SU-DHL-6 (cell line): ENCODE results near the gene LRRC4C.

Experiments used
- H2AFZ ChIP-seq: fragments of 200-600 bp; sonication (generic); 2 replicates; pipeline ENCODE4 v1.6.1; 2014; ENCODE audit warnings: low read depth, mild to moderate bottlenecking, moderate library complexity, mixed read lengths, antibody characterized with exemption, low read length; ENCODE audit not compliant: severe bottlenecking
- H3F3A ChIP-seq: fragments of 200-600 bp; shearing (Covaris generic); 2 replicates; pipeline ENCODE4 v1.6.0; 2016; ENCODE audit warnings: antibody characterized with exemption, mild to moderate bottlenecking; ENCODE audit not compliant: insufficient read depth
- H3K27ac ChIP-seq: fragments of 200-600 bp; sonication (generic); 2 replicates; pipeline ENCODE4 v1.5.1; 2016; ENCODE audit warnings: low read depth, mild to moderate bottlenecking, low read length, moderate library complexity, mixed read lengths
- H3K27me3 ChIP-seq: fragments of 200-600 bp; sonication (generic), shearing (Covaris generic); 2 replicates; pipeline ENCODE4 v1.6.0; 2014; ENCODE audit warnings: mild to moderate bottlenecking, low read length
- H3K36me3 ChIP-seq: fragments of 200-600 bp; sonication (generic); 2 replicates; pipeline ENCODE4 v1.6.1; 2014; ENCODE audit warnings: mild to moderate bottlenecking, low read length, mixed read lengths
- H3K4me2 ChIP-seq: fragments of 300-600, 200-600 bp; shearing (Covaris generic), sonication (generic); 2 replicates; pipeline ENCODE4 v1.6.0; 2014; ENCODE audit warnings: low read length, low read depth, mild to moderate bottlenecking; ENCODE audit not compliant: poor library complexity, severe bottlenecking
- H3K4me3 ChIP-seq: fragments of 200-600 bp; sonication (generic); 2 replicates; pipeline ENCODE4 v1.5.1; 2014; ENCODE audit warnings: antibody characterized with exemption, low read length, mild to moderate bottlenecking, mixed read lengths; ENCODE audit not compliant: insufficient read depth, poor library complexity, severe bottlenecking
- H3K79me2 ChIP-seq: fragments of 200-600 bp; sonication (generic); 2 replicates; pipeline ENCODE4 v1.6.1; 2014; ENCODE audit warnings: mild to moderate bottlenecking, low read length, moderate library complexity; ENCODE audit not compliant: insufficient read depth
- H3K9ac ChIP-seq: fragments of 200-600 bp; sonication (generic); 2 replicates; pipeline ENCODE4 v1.7.0; 2014; ENCODE audit warnings: mild to moderate bottlenecking, low read length
- H3K9me2 ChIP-seq: fragments of 200-600 bp; sonication (generic); replicated peaks from 2 replicates; pipeline ENCODE4 v1.6.1; 2014; ENCODE audit warnings: low read length; ENCODE audit not compliant: insufficient read depth
- H3K9me3 ChIP-seq: fragments of 200-600 bp; sonication (generic); 2 replicates; pipeline ENCODE4 v1.6.1; 2014; ENCODE audit warnings: low read length, mixed read lengths; ENCODE audit not compliant: insufficient read depth
- H4K20me1 ChIP-seq: fragments of 200-600 bp; sonication (generic); 2 replicates; pipeline ENCODE4 v1.6.1; 2014; ENCODE audit warnings: low read depth, mild to moderate bottlenecking, antibody characterized with exemption, low read length, moderate library complexity, mixed read lengths
- EZH2phosphoT487 ChIP-seq: fragments of 200-600 bp; sonication (generic), shearing (Covaris generic); conservative IDR thresholded peaks from 2 replicates; pipeline ENCODE4 v1.6.1; 2018; ENCODE audit warnings: mild to moderate bottlenecking, antibody characterized with exemption, low read length, moderate library complexity, mixed read lengths
- TF ChIP-seq, protein P1 (sequence below): fragments of 200-600 bp; sonication (generic); IDR thresholded peaks from one replicate; pipeline ENCODE4 v1.5.1; 2017; ENCODE audit warnings: antibody characterized with exemption, mild to moderate bottlenecking, low read length, moderate library complexity; ENCODE audit not compliant: insufficient read depth, poor library complexity, severe bottlenecking

LRRC4C gene

DNA sequence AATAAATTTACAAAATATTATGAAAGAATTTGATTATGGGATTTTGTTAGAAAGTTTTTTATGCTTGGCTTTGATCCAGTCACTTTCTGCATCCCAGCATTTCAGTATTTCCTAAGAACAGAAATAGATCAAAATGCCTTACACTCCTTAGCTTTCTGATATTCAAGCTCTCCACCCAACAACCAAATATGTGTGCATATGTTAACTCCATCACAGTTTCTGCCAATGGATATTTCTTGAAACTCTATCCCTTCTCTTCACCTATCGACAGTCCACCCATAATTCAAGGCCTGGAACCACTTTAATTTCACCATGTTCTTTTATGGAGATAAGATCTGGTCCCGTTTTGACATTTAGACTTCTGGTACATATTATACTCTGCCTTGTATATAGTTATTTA lies 565.0 kb downstream of the LRRC4C start:
- H2AFZ ChIP-seq, result no peak overlapping the region
- no peaks in the 10 kb centered on the region for H3K36me3 ChIP-seq
- no peak for TF ChIP-seq EZH2phosphoT487
- TF ChIP-seq, protein P1, sequence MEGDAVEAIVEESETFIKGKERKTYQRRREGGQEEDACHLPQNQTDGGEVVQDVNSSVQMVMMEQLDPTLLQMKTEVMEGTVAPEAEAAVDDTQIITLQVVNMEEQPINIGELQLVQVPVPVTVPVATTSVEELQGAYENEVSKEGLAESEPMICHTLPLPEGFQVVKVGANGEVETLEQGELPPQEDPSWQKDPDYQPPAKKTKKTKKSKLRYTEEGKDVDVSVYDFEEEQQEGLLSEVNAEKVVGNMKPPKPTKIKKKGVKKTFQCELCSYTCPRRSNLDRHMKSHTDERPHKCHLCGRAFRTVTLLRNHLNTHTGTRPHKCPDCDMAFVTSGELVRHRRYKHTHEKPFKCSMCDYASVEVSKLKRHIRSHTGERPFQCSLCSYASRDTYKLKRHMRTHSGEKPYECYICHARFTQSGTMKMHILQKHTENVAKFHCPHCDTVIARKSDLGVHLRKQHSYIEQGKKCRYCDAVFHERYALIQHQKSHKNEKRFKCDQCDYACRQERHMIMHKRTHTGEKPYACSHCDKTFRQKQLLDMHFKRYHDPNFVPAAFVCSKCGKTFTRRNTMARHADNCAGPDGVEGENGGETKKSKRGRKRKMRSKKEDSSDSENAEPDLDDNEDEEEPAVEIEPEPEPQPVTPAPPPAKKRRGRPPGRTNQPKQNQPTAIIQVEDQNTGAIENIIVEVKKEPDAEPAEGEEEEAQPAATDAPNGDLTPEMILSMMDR, result no peak
- H3K27me3 ChIP-seq, result no peaks in the 10 kb centered on the region
- H3K4me3 ChIP-seq, result no peak overlapping the region
- no peak overlapping the region for H3K27ac ChIP-seq
- no peak overlapping the region for H3K9ac ChIP-seq
- H3K9me3 ChIP-seq, result no peaks in the 10 kb centered on the region
- H3K9me2 ChIP-seq, result no peaks in the 10 kb centered on the region
- H3K4me2 ChIP-seq, result no peak overlapping the region
- no peaks in the 10 kb centered on the region for H3F3A ChIP-seq
- no peaks in the 10 kb centered on the region for H4K20me1 ChIP-seq
- H3K79me2 ChIP-seq, result no peaks in the 10 kb centered on the region

DNA sequence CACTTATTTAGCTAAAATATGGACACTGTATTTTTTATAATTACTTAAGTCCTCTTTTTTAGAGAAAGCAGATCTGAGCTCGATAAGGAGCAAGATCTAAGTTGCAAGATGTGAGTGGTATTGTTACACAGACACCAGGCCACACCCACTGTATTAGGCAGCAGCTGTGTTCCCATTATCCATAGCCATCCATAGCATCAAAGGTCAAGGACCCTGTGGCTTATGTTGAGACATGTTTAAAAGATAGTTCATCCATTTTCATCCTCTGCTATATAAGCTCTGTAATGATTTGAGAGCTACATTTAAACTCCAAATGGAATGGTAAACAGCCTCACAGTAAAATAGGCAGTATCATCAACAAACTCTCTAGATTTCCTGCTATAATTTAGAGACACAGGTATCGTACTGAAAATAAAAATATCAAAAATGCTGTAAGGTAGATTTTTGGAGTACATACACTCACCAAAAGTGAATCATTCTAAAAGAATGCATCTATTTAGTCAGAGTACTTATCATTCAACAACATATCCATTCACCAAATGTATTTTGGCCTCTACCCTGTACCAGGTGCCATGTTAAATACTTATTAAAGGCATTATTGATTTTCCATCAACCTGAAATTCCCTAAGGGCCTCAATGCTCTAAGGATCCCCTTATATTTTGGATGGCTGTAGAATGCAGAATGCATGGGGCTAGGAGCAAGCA lies 574.0 kb downstream of the LRRC4C start:
- H3K27me3 ChIP-seq, result no peaks in the 10 kb centered on the region
- H3K9ac ChIP-seq, result no peak overlapping the region
- H3K4me3 ChIP-seq, result no peak overlapping the region
- H3K36me3 ChIP-seq, result no peaks in the 10 kb centered on the region
- H3K79me2 ChIP-seq, result no peaks in the 10 kb centered on the region
- no peak overlapping the region for H3K27ac ChIP-seq
- no peak for TF ChIP-seq EZH2phosphoT487
- TF ChIP-seq, protein P1, result no peak
- H2AFZ ChIP-seq, result no peak overlapping the region
- no peaks in the 10 kb centered on the region for H3F3A ChIP-seq
- no peaks in the 10 kb centered on the region for H4K20me1 ChIP-seq
- H3K4me2 ChIP-seq, result no peak overlapping the region
- no peaks in the 10 kb centered on the region for H3K9me3 ChIP-seq
- no peaks in the 10 kb centered on the region for H3K9me2 ChIP-seq

DNA sequence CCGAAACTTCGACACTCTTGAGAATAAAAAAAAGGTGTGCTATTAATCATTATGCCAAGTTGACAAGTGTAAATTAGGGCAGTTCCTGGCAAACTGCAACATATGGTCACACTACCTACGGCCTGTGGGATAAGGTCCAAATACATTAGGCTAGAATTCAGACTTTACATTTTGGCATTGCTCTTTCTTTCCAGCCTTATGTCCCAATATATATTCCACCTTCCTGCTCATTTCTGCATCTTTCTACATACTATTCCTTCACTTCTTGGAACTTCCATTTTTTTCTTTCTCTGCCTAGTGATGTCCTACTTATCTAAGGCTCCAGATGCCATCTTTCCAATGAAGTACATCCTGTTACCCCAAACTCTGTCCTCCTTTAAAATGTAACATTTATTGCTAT lies 577.2 kb downstream of the LRRC4C start:
- no peak overlapping the region for H3K9ac ChIP-seq
- no peak overlapping the region for H3K4me3 ChIP-seq
- no peak for TF ChIP-seq EZH2phosphoT487
- TF ChIP-seq, protein P1, result no peak
- H3K27ac ChIP-seq, result no peak overlapping the region
- no peaks in the 10 kb centered on the region for H3K9me3 ChIP-seq
- no peak overlapping the region for H2AFZ ChIP-seq
- no peaks in the 10 kb centered on the region for H3K27me3 ChIP-seq
- H4K20me1 ChIP-seq, result no peaks in the 10 kb centered on the region
- H3K36me3 ChIP-seq, result no peaks in the 10 kb centered on the region
- H3K79me2 ChIP-seq, result no peaks in the 10 kb centered on the region
- no peaks in the 10 kb centered on the region for H3K9me2 ChIP-seq
- no peak overlapping the region for H3K4me2 ChIP-seq
- no peaks in the 10 kb centered on the region for H3F3A ChIP-seq
